SK-N-SH (cell line): ENCODE data around the gene CRYBG1. TPM values are rescaled to one million over a fixed set of nuclear protein-coding genes. Genes with fewer than 3 reads are reported as not detected.

Experiments used
- CTCF ChIA-PET: fragments of 300-600, 350-600 bp; formaldehyde crosslinking; extraction: SDS; loops from one replicate; lab custom pipeline; 2021; lab: Yijun Ruan, JAX
- POLR2A ChIA-PET: fragments of 350-600 bp; sonication (Branson Sonifier 250); formaldehyde crosslinking; extraction: SDS; loops from one replicate; lab custom pipeline; 2020; ENCODE audit warnings: antibody characterized with exemption, inconsistent platforms; lab: Yijun Ruan, JAX
- DNase-seq: peaks from one replicate; pipeline ENCODE4 v3.0.0; 2012
- H2AFZ ChIP-seq: fragments of 200-600 bp; sonication (generic); 2 replicates; pipeline ENCODE4 v1.8.1; 2016; ENCODE audit warnings: antibody characterized with exemption, mild to moderate bottlenecking, low read depth
- H3F3A ChIP-seq: fragments of 200-600 bp; sonication (generic); replicated peaks from 2 replicates; pipeline ENCODE3; 2016; ENCODE audit warnings: antibody characterized with exemption, mild to moderate bottlenecking; ENCODE audit not compliant: insufficient read depth
- H3K27ac ChIP-seq, 2 experiments: fragments of 200-500 bp in 1 of 2; fragments of 200-600 bp in 1 of 2; sonication (Bioruptor generic) in 1 of 2; sonication (generic), shearing (Covaris generic) in 1 of 2; 2 replicates each; pipeline versions ENCODE4 v1.5.1 to v1.6.1; 2014 to 2016; ENCODE audit warnings: low read depth in 2 of 2, inconsistent platforms in 1 of 2, low read length in 1 of 2, mild to moderate bottlenecking in 1 of 2, mixed read lengths in 1 of 2
- H3K27me3 ChIP-seq: fragments of 200-600 bp; sonication (generic), shearing (Covaris generic); 2 replicates; pipeline ENCODE4 v1.6.1; 2016; ENCODE audit warnings: mixed run types; ENCODE audit not compliant: insufficient read depth
- H3K36me3 ChIP-seq, 2 experiments: fragments of 200-500 bp in 1 of 2; fragments of 200-600 bp in 1 of 2; sonication (Bioruptor generic) in 1 of 2; sonication (generic) in 1 of 2; replicated peaks in 1 of 2; 2 replicates each; pipeline versions ENCODE3 to v1.5.1; 2014 to 2016; ENCODE audit warnings: low read length in 1 of 2, mild to moderate bottlenecking in 1 of 2; ENCODE audit not compliant: insufficient read depth in 2 of 2, control insufficient read depth in 1 of 2
- H3K4me1 ChIP-seq, 2 experiments: fragments of 200-500 bp in 1 of 2; fragments of 200-600 bp in 1 of 2; sonication (Bioruptor generic) in 1 of 2; sonication (generic), shearing (Covaris generic) in 1 of 2; 2 replicates each; pipeline versions ENCODE4 v1.5.1 to v1.6.1; 2014 to 2016; ENCODE audit warnings: low read depth in 1 of 2, low read length in 1 of 2, mixed run types in 1 of 2; ENCODE audit not compliant: insufficient read depth in 2 of 2, control insufficient read depth in 1 of 2
- H3K4me2 ChIP-seq: fragments of 200-600 bp; sonication (generic), shearing (Covaris generic); 2 replicates; pipeline ENCODE4 v1.6.1; 2017; ENCODE audit warnings: mixed run types
- H3K4me3 ChIP-seq, 2 experiments: fragments of 200-500 bp in 1 of 2; fragments of 200-600 bp in 1 of 2; sonication (Bioruptor generic) in 1 of 2; sonication (generic), shearing (Covaris generic) in 1 of 2; 2 replicates each; pipeline versions ENCODE4 v1.5.1 to v1.8.1; 2014 to 2016; ENCODE audit warnings: low read depth in 2 of 2, inconsistent platforms in 1 of 2, low read length in 1 of 2, mild to moderate bottlenecking in 1 of 2, mixed read lengths in 1 of 2, moderate library complexity in 1 of 2
- H3K79me2 ChIP-seq: fragments of 200-600 bp; sonication (generic); 2 replicates; pipeline ENCODE4 v1.8.1; 2017; ENCODE audit warnings: mild to moderate bottlenecking; ENCODE audit not compliant: insufficient read depth
- H3K9ac ChIP-seq: fragments of 200-600 bp; sonication (generic); 2 replicates; pipeline ENCODE4 v1.6.1; 2017; ENCODE audit warnings: mixed run types
- H3K9me2 ChIP-seq: fragments of 200-600 bp; sonication (generic); 2 replicates; pipeline ENCODE4 v1.6.1; 2017; ENCODE audit warnings: mixed run types
- H3K9me3 ChIP-seq: fragments of 200-600 bp; sonication (generic); 2 replicates; pipeline ENCODE4 v1.6.1; 2017; ENCODE audit warnings: mixed run types, mild to moderate bottlenecking, moderate library complexity
- H4K20me1 ChIP-seq: fragments of 200-600 bp; sonication (generic); 2 replicates; pipeline ENCODE4 v1.6.1; 2017; ENCODE audit warnings: mild to moderate bottlenecking, mixed run types; ENCODE audit not compliant: insufficient read depth
- EP300 ChIP-seq, 2 experiments: IDR thresholded peaks; 2 replicates each; pipeline versions ENCODE4 v1.4.0 to v1.6.1; 2012; ENCODE audit warnings: borderline replicate concordance in 1 of 2, low read depth in 1 of 2, low read length in 1 of 2
- EZH2phosphoT487 ChIP-seq: fragments of 200-600 bp; sonication (generic); IDR thresholded peaks from 2 replicates; pipeline ENCODE4 v1.6.1; 2017; ENCODE audit warnings: low read depth, mixed run types, mild to moderate bottlenecking, antibody characterized with exemption, moderate library complexity, borderline replicate concordance
- FOXJ3 ChIP-seq: sonication (generic); formaldehyde crosslinking; IDR thresholded peaks from 2 replicates; pipeline ENCODE4 v1.5.1; 2020; ENCODE audit warnings: mild to moderate bottlenecking, missing genetic modification reagents
- FOXM1 ChIP-seq: IDR thresholded peaks from 2 replicates; pipeline ENCODE4 v1.4.0; 2012; ENCODE audit warnings: low read depth, mild to moderate bottlenecking
- GABPA ChIP-seq: IDR thresholded peaks from 2 replicates; pipeline ENCODE4 v1.4.0; 2012; ENCODE audit warnings: low read depth, mild to moderate bottlenecking
- NFIC ChIP-seq: IDR thresholded peaks from 2 replicates; pipeline ENCODE4 v1.4.0; 2012; ENCODE audit warnings: borderline replicate concordance
- POLR2AphosphoS5 ChIP-seq: IDR thresholded peaks from 2 replicates; pipeline ENCODE4 v1.6.1; 2012; ENCODE audit warnings: low read depth, low read length
- RAD21 ChIP-seq: IDR thresholded peaks from 2 replicates; pipeline ENCODE4 v1.6.1; 2012; ENCODE audit warnings: mild to moderate bottlenecking, low read length
- RCOR1 ChIP-seq: fragments of 150-350 bp; IDR thresholded peaks from 2 replicates; pipeline ENCODE4 v1.6.1; 2017; ENCODE audit warnings: antibody characterized with exemption, low read length
- RFX5 ChIP-seq: IDR thresholded peaks from 2 replicates; pipeline ENCODE4 v1.6.1; 2012; ENCODE audit warnings: mild to moderate bottlenecking, improper control_type of control experiment, low read length
- RXRA ChIP-seq: IDR thresholded peaks from 2 replicates; pipeline ENCODE4 v1.4.0; 2012; ENCODE audit warnings: low read depth, mild to moderate bottlenecking, borderline replicate concordance
- SIN3A ChIP-seq: IDR thresholded peaks from 2 replicates; pipeline ENCODE4 v1.6.1; 2012; ENCODE audit warnings: low read depth, mild to moderate bottlenecking, low read length, moderate library complexity, borderline replicate concordance
- TAF1 ChIP-seq: IDR thresholded peaks from 2 replicates; pipeline ENCODE4 v1.6.1; 2012; ENCODE audit warnings: low read depth, mild to moderate bottlenecking, low read length, moderate library complexity, borderline replicate concordance
- YY1 ChIP-seq: IDR thresholded peaks from 2 replicates; pipeline ENCODE4 v1.4.0; 2012; ENCODE audit warnings: low read depth, mild to moderate bottlenecking
- WGBS: methylation state at CpG from one replicate; pipeline ENCODE4 v1.1.6; 2017; ENCODE audit warnings: low lambda C conversion rate; 5-methylcytosine and 5-hydroxymethylcytosine counted together
- polyA plus RNA-seq, 3 experiments: library from polyadenylated mRNA; depleted of rRNA; stranded (reverse); fragments of >200 nt; gene quantifications; 2 replicates each; pipeline ENCODE4 v1.2.3, GENCODE V29; 2012
- TF ChIP-seq, protein P1 (sequence below): fragments of 150-350 bp; IDR thresholded peaks from 2 replicates; pipeline ENCODE4 v1.6.1; 2016; ENCODE audit warnings: mild to moderate bottlenecking, low read depth, low read length
- TF ChIP-seq, protein P2 (sequence below): fragments of 150-350 bp; IDR thresholded peaks from 2 replicates; pipeline ENCODE4 v1.6.1; 2017; ENCODE audit warnings: antibody characterized with exemption, low read length, low read depth, borderline replicate concordance
- TF ChIP-seq, protein P3 (sequence below): IDR thresholded peaks from 2 replicates; pipeline ENCODE4 v1.4.0; 2012; ENCODE audit warnings: low read depth
- TF ChIP-seq, protein P4 (sequence below): IDR thresholded peaks from 2 replicates; pipeline ENCODE4 v1.4.0; 2012; ENCODE audit warnings: low read depth, borderline replicate concordance
- TF ChIP-seq, protein P5 (sequence below): IDR thresholded peaks from 2 replicates; pipeline ENCODE4; 2012

CRYBG1 gene
- polyA plus RNA-seq, 1 of the 3 experiments (the other 2 are of a cell fraction): 13.8 TPM

GRCh38 chr6:106456756-106457155, 96.2 kb downstream of the CRYBG1 start:
- ChIA-PET POLR2A (no interaction called here), CTCF (interaction anchor here (1.5 kb wide), 1 partner anchor 110 kb away, joined by 3 read pairs; no protein-coding TSS in a partner anchor)
- H3K27ac ChIP-seq: no peak overlapping the region
- peaks cover 6% of the 10 kb centered on the region for H3F3A ChIP-seq
- H3K4me2 ChIP-seq: no peak overlapping the region
- H3K27me3 ChIP-seq: no peaks in the 10 kb centered on the region
- no peak for DNase-seq
- H3K9me2 ChIP-seq: no peaks in the 10 kb centered on the region
- WGBS: 17% methylated on average over 1 of the region's 1 CpG
- no peaks in the 10 kb centered on the region for H3K79me2 ChIP-seq
- H3K4me1 ChIP-seq: peaks cover 0 to 4% of the 10 kb centered on the region in 2 experiments; a peak in 1 of 4 replicates
- no peaks in the 10 kb centered on the region for H3K36me3 ChIP-seq
- H4K20me1 ChIP-seq: no peaks in the 10 kb centered on the region
- TF ChIP-seq RXRA: no peak
- TF ChIP-seq, protein P1, sequence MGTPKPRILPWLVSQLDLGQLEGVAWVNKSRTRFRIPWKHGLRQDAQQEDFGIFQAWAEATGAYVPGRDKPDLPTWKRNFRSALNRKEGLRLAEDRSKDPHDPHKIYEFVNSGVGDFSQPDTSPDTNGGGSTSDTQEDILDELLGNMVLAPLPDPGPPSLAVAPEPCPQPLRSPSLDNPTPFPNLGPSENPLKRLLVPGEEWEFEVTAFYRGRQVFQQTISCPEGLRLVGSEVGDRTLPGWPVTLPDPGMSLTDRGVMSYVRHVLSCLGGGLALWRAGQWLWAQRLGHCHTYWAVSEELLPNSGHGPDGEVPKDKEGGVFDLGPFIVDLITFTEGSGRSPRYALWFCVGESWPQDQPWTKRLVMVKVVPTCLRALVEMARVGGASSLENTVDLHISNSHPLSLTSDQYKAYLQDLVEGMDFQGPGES: no peak
- TF ChIP-seq POLR2AphosphoS5: no peak
- TF ChIP-seq FOXJ3: no peak
- TF ChIP-seq YY1: no peak
- TF ChIP-seq, protein P2, sequence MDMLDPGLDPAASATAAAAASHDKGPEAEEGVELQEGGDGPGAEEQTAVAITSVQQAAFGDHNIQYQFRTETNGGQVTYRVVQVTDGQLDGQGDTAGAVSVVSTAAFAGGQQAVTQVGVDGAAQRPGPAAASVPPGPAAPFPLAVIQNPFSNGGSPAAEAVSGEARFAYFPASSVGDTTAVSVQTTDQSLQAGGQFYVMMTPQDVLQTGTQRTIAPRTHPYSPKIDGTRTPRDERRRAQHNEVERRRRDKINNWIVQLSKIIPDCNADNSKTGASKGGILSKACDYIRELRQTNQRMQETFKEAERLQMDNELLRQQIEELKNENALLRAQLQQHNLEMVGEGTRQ: no peak
- TF ChIP-seq SIN3A: no peak
- TF ChIP-seq, protein P3, sequence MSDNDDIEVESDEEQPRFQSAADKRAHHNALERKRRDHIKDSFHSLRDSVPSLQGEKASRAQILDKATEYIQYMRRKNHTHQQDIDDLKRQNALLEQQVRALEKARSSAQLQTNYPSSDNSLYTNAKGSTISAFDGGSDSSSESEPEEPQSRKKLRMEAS: no peak
- no peak for TF ChIP-seq RFX5
- TF ChIP-seq, protein P4, sequence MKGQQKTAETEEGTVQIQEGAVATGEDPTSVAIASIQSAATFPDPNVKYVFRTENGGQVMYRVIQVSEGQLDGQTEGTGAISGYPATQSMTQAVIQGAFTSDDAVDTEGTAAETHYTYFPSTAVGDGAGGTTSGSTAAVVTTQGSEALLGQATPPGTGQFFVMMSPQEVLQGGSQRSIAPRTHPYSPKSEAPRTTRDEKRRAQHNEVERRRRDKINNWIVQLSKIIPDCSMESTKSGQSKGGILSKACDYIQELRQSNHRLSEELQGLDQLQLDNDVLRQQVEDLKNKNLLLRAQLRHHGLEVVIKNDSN: no peak
- no peak for TF ChIP-seq EZH2phosphoT487
- no peak for TF ChIP-seq EP300 (IDR thresholded peaks at IDR 0.05; ENCODE audit: borderline replicate concordance in 1 of 2, low read depth in 1 of 2, low read length in 1 of 2)
- TF ChIP-seq GABPA: no peak
- no peak for TF ChIP-seq FOXM1
- TF ChIP-seq RCOR1: no peak
- TF ChIP-seq RAD21: no peak
- TF ChIP-seq NFIC: no peak
- TF ChIP-seq, protein P5, sequence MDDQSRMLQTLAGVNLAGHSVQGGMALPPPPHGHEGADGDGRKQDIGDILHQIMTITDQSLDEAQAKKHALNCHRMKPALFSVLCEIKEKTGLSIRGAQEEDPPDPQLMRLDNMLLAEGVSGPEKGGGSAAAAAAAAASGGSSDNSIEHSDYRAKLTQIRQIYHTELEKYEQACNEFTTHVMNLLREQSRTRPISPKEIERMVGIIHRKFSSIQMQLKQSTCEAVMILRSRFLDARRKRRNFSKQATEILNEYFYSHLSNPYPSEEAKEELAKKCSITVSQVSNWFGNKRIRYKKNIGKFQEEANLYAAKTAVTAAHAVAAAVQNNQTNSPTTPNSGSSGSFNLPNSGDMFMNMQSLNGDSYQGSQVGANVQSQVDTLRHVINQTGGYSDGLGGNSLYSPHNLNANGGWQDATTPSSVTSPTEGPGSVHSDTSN: no peak
- no peak for TF ChIP-seq TAF1
- H3K9me3 ChIP-seq: no peaks in the 10 kb centered on the region
- no peak overlapping the region for H3K9ac ChIP-seq
- H3K4me3 ChIP-seq: no peak overlapping the region
- H2AFZ ChIP-seq: no peak overlapping the region
